ENCODE data around the gene BBX.
A peak's percentile ranks its signal among the peaks of the same experiment; 100 is the strongest.

BBX gene

DNA sequence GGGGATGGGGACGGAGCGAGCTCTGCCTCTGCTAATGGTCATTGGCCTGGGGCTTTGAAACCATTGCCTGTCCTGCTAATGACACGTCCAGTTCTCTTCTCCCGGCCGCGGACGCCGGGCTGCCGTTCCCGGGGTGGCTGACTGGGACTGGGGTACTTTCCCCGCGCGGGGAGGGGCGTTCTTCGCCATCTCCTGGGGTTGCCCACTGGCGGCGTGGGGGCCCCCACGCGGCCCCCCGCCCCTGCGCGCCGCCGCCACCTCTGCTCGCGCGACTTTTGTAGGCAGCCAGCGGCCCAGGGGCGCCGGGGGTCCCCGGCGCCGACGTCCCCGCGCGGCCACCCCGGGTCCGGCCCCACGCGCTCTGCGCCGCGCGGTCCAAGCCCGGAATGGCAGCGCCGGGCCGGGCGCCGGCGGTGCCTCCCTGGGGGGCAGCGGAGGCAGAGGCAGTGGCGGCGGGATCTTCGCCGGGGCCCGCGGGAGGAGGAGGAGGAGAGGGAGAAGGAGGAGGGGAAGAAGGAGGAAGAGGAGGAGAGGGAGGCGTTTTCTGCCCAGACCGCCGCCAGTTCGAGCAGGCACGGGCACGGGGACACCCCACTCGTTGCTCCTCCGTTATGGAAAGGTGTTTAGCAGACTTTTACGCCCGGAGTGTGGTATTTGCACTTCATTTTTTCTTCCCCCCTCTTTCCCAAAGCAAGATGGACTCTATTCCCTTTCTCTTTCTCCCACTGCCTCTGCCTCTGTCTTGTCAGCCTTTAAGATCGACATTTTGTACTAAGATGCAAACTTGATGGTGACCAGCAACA, 2.3 kb downstream of the BBX start:
- Histone ChIP-seq H2AFZ (ENCODE audit: low read depth, low read length) (peak overlapping the region; percentile 85), H3K27ac (ENCODE audit: low read length) (peak overlapping the region; percentile 85), H3K36me3 (ENCODE audit: insufficient read depth, low read length) (peaks cover 22% of the 10 kb centered on the region; the same call in 1 of the 2 replicates), H4K20me1 (ENCODE audit: insufficient read depth, low read length) (peaks cover 3% of the 10 kb centered on the region; the same call in 1 of the 2 replicates), H3K4me3 (ENCODE audit: low read depth in 1 of 2, low read length in 2 of 2) (peak overlapping the region; percentile 60 to 69; a peak in 3 of 4 replicates), H3K9ac (ENCODE audit: low read depth, low read length) (peak overlapping the region; percentile 71), H3K4me1 (ENCODE audit: insufficient read depth, low read length) (peaks cover 27% of the 10 kb centered on the region), H3K9me3 (ENCODE audit: insufficient read depth, low read length, severe bottlenecking) (no peaks in the 10 kb centered on the region), H3K4me2 (ENCODE audit: insufficient read depth, low read length) (peak overlapping the region; percentile 83), H3K79me2 (ENCODE audit: insufficient read depth, low read length) (peaks cover 52% of the 10 kb centered on the region), H3K27me3 (ENCODE audit: insufficient read depth, low read length, poor library complexity) (no peaks in the 10 kb centered on the region)
- no peak for TF ChIP-seq CTCF (IDR thresholded peaks at IDR 0.05; ENCODE audit: borderline replicate concordance, extremely low read depth, low read length, poor library complexity, severe bottlenecking)
- TF ChIP-seq EZH2 (IDR thresholded peaks at IDR 0.05; ENCODE audit: borderline replicate concordance, low read depth, low read length, severe bottlenecking) = no peak
- peak; percentile 56 for DNase-seq
- ATAC-seq (ENCODE audit: insufficient read depth, low read depth) = 0 out of 3 replicates have a peak, but pooled peaks have one; percentile 1

GRCh38 chr3:107525644-107526305, 3.0 kb downstream of the BBX start:
- peak; percentile 32 for DNase-seq
- no peaks in the 10 kb centered on the region for H3K27me3 ChIP-seq (ENCODE audit: insufficient read depth, low read length, poor library complexity)
- H3K4me2 ChIP-seq (ENCODE audit: insufficient read depth, low read length) = peak overlapping the region; percentile 83
- H2AFZ ChIP-seq (ENCODE audit: low read depth, low read length) = peak overlapping the region; percentile 85
- H3K27ac ChIP-seq (ENCODE audit: low read length) = peak overlapping the region; percentile 85
- H3K79me2 ChIP-seq (ENCODE audit: insufficient read depth, low read length) = peaks cover 55% of the 10 kb centered on the region
- H4K20me1 ChIP-seq (ENCODE audit: insufficient read depth, low read length) = peaks cover 3% of the 10 kb centered on the region; the same call in 1 of the 2 replicates
- H3K4me3 ChIP-seq (ENCODE audit: low read depth in 1 of 2, low read length in 2 of 2) = peak overlapping the region; percentile 60 to 69; a peak in 3 of 4 replicates
- peaks cover 22% of the 10 kb centered on the region; the same call in 1 of the 2 replicates for H3K36me3 ChIP-seq (ENCODE audit: insufficient read depth, low read length)
- no peak for ATAC-seq (ENCODE audit: insufficient read depth, low read depth)
- H3K9ac ChIP-seq (ENCODE audit: low read depth, low read length) = peak overlapping the region; percentile 71
- H3K9me3 ChIP-seq (ENCODE audit: insufficient read depth, low read length, severe bottlenecking) = no peaks in the 10 kb centered on the region
- H3K4me1 ChIP-seq (ENCODE audit: insufficient read depth, low read length) = peaks cover 27% of the 10 kb centered on the region
- no peak for TF ChIP-seq CTCF (IDR thresholded peaks at IDR 0.05; ENCODE audit: borderline replicate concordance, extremely low read depth, low read length, poor library complexity, severe bottlenecking)
- no peak for TF ChIP-seq EZH2 (IDR thresholded peaks at IDR 0.05; ENCODE audit: borderline replicate concordance, low read depth, low read length, severe bottlenecking)

DNA sequence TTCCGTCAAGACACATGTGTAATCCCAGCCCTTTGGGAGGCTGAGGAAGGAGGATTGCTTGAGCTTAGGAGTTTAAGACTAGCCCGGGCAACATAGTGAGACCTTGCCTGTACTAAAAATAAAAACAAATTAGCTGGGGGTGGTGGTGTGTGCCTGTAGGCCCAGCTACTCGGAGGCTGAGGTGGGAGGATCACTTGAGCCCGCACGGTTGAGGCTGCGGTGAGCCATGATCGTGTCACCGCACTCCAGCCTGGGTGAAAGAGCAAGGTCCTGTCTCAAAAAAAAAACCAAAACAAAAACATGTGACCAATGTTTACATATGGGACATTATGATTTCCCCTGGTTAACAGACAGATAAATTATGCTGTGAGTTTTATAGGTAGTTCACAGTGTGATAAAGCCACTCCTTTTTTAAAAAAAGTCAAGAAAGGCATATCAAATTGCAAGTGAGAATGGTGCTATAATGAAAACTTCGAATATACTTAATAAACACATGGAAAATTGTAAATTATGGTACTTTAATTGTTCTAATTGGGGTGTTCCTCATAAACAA, 9.2 kb downstream of the BBX start:
- peaks cover 38% of the 10 kb centered on the region for H3K79me2 ChIP-seq (ENCODE audit: insufficient read depth, low read length)
- no peaks in the 10 kb centered on the region for H3K9me3 ChIP-seq (ENCODE audit: insufficient read depth, low read length, severe bottlenecking)
- peaks cover 2% of the 10 kb centered on the region; the same call in 1 of the 2 replicates for H3K4me1 ChIP-seq (ENCODE audit: insufficient read depth, low read length)
- no peak for DNase-seq
- ATAC-seq (ENCODE audit: insufficient read depth, low read depth) = no peak
- H3K27me3 ChIP-seq (ENCODE audit: insufficient read depth, low read length, poor library complexity) = no peaks in the 10 kb centered on the region
- peaks cover 13% of the 10 kb centered on the region; the same call in 1 of the 2 replicates for H3K36me3 ChIP-seq (ENCODE audit: insufficient read depth, low read length)
- TF ChIP-seq CTCF (IDR thresholded peaks at IDR 0.05; ENCODE audit: borderline replicate concordance, extremely low read depth, low read length, poor library complexity, severe bottlenecking) (no peak), EZH2 (IDR thresholded peaks at IDR 0.05; ENCODE audit: borderline replicate concordance, low read depth, low read length, severe bottlenecking) (no peak)
- H2AFZ ChIP-seq (ENCODE audit: low read depth, low read length) = no peak overlapping the region
- no peak overlapping the region for H3K27ac ChIP-seq (ENCODE audit: low read length)
- H4K20me1 ChIP-seq (ENCODE audit: insufficient read depth, low read length) = no peaks in the 10 kb centered on the region
- H3K4me3 ChIP-seq (ENCODE audit: low read depth in 1 of 2, low read length in 2 of 2) = no peak overlapping the region
- H3K9ac ChIP-seq (ENCODE audit: low read depth, low read length) = no peak overlapping the region
- H3K4me2 ChIP-seq (ENCODE audit: insufficient read depth, low read length) = no peak overlapping the region

All from DND-41 (cell line).